SK-N-MC (cell line): ENCODE results near the gene GEMIN7.

ENCODE experiments used
- EZH2 ChIP-seq: fragments of 200-600 bp; sonication (generic); IDR thresholded peaks from one replicate; pipeline ENCODE4 v1.6.1; 2017; ENCODE audit warnings: antibody characterized with exemption
- FOXP2 ChIP-seq: optimal IDR thresholded peaks from 2 replicates; pipeline ENCODE3; 2011; ENCODE audit warnings: mild to moderate bottlenecking, moderate library complexity; ENCODE audit not compliant: insufficient read depth; ENCODE audit errors: extremely low read length, control extremely low read depth
- POLR2AphosphoS5 ChIP-seq: IDR thresholded peaks from 2 replicates; pipeline ENCODE4 v1.6.1; 2012; ENCODE audit warnings: mild to moderate bottlenecking, low read depth, low read length, borderline replicate concordance

DNA sequence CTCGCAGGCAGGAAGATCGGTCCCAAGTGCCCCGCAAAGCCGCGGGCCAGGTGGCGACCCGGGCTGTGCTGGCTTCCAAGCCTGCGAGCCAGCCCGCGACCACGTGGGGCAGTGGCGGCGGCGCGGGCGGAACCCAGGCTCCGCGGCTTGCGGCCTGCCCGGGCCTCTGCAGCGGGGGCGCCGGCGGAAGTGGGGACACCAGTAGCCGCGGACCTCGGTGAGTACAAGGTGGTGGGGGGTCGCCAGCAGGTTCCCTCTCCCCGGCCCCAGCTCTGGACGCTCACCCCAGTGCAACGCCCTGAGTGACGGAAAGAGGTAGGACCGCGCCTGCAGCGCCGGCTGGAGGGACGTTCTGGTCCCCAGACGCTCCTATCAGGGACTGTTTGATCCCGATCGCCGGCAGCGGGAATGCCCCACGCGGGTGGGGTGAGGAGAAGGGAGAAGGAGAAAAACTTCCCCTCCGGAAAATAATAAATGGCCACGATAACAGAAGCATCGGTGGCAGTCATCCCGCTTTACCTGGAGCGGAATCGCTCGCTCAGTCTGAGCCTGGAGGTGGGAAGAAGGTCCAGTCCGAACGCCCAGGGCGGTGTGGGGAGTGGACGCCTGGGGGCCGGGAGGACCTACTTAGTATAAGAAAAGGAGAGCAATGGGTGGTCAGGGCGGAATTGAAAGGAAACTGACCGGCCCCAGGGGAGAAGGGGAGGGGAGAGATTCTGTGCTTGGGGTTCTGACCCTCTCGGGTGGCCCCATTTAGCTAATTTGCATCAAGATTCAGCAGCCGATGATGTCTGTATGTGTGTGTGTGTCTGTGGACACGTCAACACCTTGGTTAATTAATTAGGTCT, at the start of gene GEMIN7:
- TF ChIP-seq EZH2 = no peak
- peak; percentile 87 for TF ChIP-seq POLR2AphosphoS5
- no peak for TF ChIP-seq FOXP2
